HCT116 (cell line): ENCODE measurements around the gene KCNK4.

Source experiments
- EZH2 ChIP-seq: fragments of 200-600 bp; sonication (generic); IDR thresholded peaks from 2 replicates; pipeline ENCODE4 v1.6.1; 2017; ENCODE audit warnings: antibody characterized with exemption, mixed run types
- POLR2A ChIP-seq: IDR thresholded peaks from 2 replicates; pipeline ENCODE4 v1.7.0; 2011; ENCODE audit warnings: borderline replicate concordance; ENCODE audit not compliant: insufficient read depth, insufficient read length; ENCODE audit errors: extremely low read depth
- POLR2AphosphoS5 ChIP-seq: IDR thresholded peaks from 2 replicates; pipeline ENCODE4 v1.6.1; 2011; ENCODE audit warnings: mild to moderate bottlenecking, low read depth, low read length, moderate library complexity
- RAD21 ChIP-seq: IDR thresholded peaks from 2 replicates; pipeline ENCODE4 v1.6.1; 2012; ENCODE audit warnings: low read depth, mild to moderate bottlenecking
- SRF ChIP-seq: IDR thresholded peaks from 2 replicates; pipeline ENCODE4 v1.6.1; 2012; ENCODE audit warnings: low read depth
- ZFX ChIP-seq: fragments of 450-650 bp; IDR thresholded peaks from 2 replicates; pipeline ENCODE4 v1.6.1; 2017
- TF ChIP-seq, protein P1 (sequence below): IDR thresholded peaks from 2 replicates; pipeline ENCODE4 v1.6.1; 2012
- TF ChIP-seq, protein P2 (sequence below), 3 experiments: fragments of 200-600 bp in 1 of 3; sonication (generic) in 1 of 3; IDR thresholded peaks in 2 of 3; conservative IDR thresholded peaks in 1 of 3; 2 replicates each; pipeline ENCODE4 v1.5.1; 2012 to 2017; ENCODE audit warnings: low read depth in 2 of 3, low read length in 2 of 3, antibody characterized with exemption in 1 of 3, borderline replicate concordance in 1 of 3, control low read depth in 1 of 3, mild to moderate bottlenecking in 1 of 3, mixed read lengths in 1 of 3, mixed run types in 1 of 3, moderate library complexity in 1 of 3; ENCODE audit not compliant: insufficient read depth in 1 of 3

DNA sequence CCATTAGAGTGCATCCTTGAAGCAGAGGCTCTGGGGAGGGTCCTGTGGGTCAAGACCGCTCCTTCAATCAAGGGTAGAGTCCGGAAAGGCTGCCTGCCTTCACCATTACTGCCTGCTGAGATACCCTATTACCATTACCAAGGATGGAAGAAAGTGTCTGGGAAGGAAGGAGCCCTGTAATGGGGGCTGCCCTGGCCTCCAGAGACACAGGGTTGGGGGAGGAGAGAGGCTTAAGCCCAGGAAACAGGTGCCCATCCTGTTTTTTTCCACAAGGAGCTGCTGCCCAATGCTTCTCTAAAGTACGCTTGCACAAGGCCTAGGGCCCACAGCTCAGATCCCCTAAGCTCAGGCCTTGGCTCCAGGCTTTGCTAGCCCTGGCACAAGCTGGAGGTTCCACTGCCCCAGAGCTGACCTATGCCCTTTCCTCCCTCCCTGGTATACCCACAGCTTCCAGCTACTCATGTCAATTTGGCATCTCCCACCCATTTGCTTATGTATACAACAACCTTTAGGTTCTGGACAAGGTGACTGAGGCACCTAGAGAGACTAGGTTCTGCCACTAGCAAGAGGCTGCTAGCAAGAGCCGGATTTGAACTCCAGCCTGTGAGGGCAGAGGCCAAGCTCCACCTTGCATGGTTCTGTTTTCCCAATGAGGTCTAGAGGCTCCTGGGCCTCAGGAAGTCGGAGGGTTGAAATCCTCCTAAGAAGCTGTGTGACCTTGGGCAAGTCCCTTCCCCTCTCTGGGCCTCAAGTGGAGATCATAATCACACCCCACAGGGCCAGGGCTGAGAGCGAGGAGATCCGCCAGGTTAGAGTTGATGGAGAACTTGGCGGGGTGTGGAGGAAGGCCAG, 41.3 kb upstream of the KCNK4 start:
- TF ChIP-seq, protein P1, sequence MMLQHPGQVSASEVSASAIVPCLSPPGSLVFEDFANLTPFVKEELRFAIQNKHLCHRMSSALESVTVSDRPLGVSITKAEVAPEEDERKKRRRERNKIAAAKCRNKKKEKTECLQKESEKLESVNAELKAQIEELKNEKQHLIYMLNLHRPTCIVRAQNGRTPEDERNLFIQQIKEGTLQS, result no peak
- no peak for TF ChIP-seq POLR2AphosphoS5
- TF ChIP-seq, protein P2, sequence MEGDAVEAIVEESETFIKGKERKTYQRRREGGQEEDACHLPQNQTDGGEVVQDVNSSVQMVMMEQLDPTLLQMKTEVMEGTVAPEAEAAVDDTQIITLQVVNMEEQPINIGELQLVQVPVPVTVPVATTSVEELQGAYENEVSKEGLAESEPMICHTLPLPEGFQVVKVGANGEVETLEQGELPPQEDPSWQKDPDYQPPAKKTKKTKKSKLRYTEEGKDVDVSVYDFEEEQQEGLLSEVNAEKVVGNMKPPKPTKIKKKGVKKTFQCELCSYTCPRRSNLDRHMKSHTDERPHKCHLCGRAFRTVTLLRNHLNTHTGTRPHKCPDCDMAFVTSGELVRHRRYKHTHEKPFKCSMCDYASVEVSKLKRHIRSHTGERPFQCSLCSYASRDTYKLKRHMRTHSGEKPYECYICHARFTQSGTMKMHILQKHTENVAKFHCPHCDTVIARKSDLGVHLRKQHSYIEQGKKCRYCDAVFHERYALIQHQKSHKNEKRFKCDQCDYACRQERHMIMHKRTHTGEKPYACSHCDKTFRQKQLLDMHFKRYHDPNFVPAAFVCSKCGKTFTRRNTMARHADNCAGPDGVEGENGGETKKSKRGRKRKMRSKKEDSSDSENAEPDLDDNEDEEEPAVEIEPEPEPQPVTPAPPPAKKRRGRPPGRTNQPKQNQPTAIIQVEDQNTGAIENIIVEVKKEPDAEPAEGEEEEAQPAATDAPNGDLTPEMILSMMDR (IDR thresholded peaks at IDR 0.05 in 2 of 3, conservative IDR thresholded peaks at IDR 0.05 in 1 of 3; ENCODE audit: borderline replicate concordance in 1 of 3, insufficient read depth in 1 of 3, low read depth in 2 of 3, low read length in 2 of 3), result no peak
- TF ChIP-seq ZFX, result no peak
- no peak for TF ChIP-seq EZH2
- no peak for TF ChIP-seq POLR2A
- no peak for TF ChIP-seq SRF
- no peak for TF ChIP-seq RAD21
